Measurements from ENCODE around the gene KLF1. TPM values are rescaled to one million over a fixed set of nuclear protein-coding genes. Genes with fewer than 3 reads are reported as not detected.

Gene KLF1
- total RNA-seq (ENCODE audit: low replicate concordance): not detected in 2 replicates

DNA sequence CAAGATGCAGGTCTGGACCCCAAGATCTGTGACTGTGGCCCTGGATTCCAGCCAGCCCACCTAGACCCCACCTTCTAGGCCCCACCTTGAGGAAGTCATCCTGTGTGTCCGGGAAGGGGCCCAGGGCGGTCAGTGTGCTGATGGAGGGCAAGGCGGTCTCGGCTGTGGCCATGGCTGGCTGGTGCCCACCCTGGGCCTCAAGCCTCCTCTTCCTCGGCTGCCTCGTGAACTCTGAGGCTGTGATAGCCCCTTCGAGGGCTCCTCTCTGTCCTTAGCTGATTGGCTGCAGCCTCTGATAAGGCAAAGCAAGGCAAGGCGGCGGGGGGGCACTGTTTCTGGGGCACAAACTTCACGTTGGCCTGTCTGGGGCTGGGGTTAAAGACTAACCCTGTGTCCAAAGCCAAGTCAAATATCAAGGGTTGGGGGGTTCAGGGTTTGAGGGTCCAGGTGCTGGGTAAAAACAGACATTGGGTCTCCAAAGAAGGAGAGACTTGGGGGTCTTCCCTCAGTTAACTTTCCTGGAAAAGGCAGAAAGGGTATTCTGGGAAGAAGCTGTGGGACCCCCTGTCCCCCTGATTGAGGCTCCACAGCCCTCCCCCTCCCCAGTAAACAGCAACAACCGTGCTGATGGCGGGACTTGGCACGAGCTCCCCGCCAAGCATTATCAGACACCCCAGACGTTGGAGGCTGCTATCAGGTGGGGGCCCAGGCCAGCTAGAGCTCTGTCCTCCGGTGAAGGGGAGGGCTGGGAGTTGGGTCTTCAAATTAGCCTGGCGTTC, at the start of gene KLF1:
Gene KLF1 (minus strand): TSS at position 233 of the 779 bp plus-strand sequence. CDS start 61 bp downstream, at position 172.
- TF ChIP-seq, protein P1, sequence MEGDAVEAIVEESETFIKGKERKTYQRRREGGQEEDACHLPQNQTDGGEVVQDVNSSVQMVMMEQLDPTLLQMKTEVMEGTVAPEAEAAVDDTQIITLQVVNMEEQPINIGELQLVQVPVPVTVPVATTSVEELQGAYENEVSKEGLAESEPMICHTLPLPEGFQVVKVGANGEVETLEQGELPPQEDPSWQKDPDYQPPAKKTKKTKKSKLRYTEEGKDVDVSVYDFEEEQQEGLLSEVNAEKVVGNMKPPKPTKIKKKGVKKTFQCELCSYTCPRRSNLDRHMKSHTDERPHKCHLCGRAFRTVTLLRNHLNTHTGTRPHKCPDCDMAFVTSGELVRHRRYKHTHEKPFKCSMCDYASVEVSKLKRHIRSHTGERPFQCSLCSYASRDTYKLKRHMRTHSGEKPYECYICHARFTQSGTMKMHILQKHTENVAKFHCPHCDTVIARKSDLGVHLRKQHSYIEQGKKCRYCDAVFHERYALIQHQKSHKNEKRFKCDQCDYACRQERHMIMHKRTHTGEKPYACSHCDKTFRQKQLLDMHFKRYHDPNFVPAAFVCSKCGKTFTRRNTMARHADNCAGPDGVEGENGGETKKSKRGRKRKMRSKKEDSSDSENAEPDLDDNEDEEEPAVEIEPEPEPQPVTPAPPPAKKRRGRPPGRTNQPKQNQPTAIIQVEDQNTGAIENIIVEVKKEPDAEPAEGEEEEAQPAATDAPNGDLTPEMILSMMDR (IDR thresholded peaks at IDR 0.05; ENCODE audit: insufficient read depth, low read length): no peak
- no peak within 1 kb of the TSS for H3K4me3 ChIP-seq (ENCODE audit: low read depth, low read length)

DNA sequence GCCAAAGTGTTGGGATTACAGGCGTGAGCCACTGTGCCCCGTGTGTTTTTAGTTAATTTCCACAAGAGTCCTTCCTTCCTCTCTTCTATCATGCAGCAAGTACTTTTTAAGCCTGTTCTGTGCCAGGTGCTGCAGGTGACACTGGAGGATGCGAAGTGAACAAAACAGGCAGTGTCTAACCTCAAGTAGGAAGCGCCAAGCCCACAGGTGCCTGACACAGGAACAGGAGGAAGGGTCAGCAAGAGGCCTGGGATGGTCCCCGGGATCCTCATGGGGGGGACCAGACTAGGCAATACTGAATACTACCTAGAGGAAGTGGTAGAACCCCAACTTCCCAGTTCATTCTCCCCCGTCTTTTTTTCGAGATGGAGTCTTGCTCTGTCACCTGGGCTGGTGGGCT, 49.6 kb upstream of the KLF1 start:
- no peak for DNase-seq (ENCODE audit: low read depth)
- TF ChIP-seq, protein P1 (IDR thresholded peaks at IDR 0.05; ENCODE audit: insufficient read depth, low read length): no peak
- no peak overlapping the region for H3K4me3 ChIP-seq (ENCODE audit: low read depth, low read length)

More for the DNA sequence above, at the start of gene KLF1:
- no peak for DNase-seq (ENCODE audit: low read depth)

DNA sequence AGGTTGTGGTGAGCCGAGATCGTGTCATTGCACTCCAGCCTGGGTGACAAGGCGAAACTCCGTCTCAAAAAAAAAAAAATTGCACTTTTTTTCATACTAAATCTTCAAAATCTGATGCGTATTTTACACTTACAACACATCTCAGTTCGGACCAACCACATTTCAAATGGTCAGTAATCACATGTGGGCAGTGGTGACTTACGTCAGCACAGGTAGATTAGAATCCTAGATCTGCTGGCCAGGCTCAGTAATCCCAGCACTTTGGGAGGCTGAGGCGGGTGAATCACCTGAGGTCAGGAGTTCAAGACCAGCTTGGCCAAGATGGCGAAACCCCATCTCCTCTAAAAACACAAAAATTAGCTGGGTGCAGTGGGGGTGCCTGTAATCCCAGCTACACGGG, 48.1 kb upstream of the KLF1 start:
- no peak overlapping the region for H3K4me3 ChIP-seq (ENCODE audit: low read depth, low read length)
- TF ChIP-seq, protein P1 (IDR thresholded peaks at IDR 0.05; ENCODE audit: insufficient read depth, low read length): no peak
- no peak for DNase-seq (ENCODE audit: low read depth)

DNA sequence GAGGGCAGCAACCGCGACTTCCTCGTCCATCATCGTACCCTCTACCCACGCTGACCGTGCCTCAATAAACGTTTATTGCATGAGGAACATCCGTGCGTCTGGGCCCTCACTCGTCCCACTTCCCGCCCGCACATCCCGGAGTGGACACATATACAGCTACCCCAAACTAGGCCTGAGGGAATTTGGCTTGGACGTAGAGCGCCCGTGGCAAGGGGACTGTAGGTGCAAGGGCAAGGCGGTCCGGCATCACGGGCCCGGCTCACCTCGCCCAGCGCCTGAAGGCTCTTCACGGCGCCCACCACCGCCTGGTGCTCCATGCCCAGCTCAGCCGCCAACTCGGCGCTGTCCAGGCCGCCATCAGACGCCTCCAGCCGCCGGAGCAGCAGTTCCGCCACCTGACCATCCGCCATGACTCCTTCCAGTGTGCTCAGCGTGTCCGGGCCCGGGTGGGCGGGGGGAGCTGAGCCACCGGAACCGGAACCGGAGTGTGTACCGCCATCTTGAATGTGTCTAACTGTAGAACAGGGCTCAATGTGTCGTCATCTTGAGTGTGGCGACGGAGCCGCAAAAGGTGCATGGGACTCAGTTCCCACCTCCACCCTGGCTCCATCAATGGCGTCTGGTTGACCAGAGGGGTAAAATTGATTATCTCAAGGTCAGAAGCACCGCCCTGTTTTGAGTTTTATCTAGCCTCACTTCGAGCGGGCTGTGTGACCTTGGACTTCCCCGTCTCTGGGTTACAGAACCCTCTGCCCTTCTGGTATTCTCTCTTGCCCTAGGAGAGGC, 46.5 kb upstream of the KLF1 start, which contains the start of gene FARSA:
Gene FARSA (minus strand): TSS at position 425 of the 786 bp plus-strand sequence. CDS start 15 bp downstream, at position 410.
- peak; percentile 86 for DNase-seq (ENCODE audit: low read depth)
- TF ChIP-seq, protein P1 (IDR thresholded peaks at IDR 0.05; ENCODE audit: insufficient read depth, low read length): no peak
- H3K4me3 ChIP-seq (ENCODE audit: low read depth, low read length): peak within 1 kb of the TSS; percentile 100

DNA sequence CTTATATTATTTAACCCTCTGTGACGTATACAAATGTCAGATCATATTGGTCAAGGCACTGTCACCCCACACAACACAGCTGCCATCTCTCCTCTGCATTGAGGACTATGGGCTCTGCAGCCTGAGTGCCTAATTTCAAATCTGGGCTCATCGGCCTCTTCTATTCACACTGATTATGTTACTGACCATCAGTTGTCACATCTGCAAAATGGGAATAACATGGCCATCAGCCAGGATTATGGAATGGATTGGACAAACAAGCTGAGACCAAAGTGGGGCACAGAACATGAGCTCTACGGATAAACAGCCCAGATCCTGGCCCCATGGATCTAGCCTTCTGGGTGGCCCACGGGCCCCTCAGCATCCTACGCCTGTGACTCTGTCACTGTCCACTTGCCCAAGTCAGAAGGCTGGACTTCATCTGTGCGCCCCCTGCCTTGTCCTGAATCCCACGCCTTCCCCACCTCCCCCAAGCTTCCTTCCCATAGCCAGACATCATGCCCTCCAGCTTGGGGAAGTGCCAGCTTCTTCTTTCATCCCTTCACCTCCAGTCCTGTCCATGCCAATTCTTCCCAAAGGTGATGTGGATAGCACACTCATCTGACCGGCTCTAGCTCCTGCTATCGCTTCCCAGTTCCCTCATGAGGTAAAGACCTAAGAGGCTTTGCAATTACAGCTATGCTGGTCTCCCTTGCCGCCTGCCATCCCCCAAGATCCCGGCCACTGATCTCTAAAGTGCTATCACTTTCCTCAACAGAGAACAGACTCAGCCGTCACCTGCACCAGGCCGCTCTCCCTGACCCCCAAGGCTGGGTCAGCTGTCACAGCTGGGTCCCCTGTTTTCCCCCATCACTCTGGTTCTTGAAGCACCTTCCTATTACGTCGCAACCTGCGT, 45.6 kb upstream of the KLF1 start:
- no peak for DNase-seq (ENCODE audit: low read depth)
- TF ChIP-seq, protein P1 (IDR thresholded peaks at IDR 0.05; ENCODE audit: insufficient read depth, low read length): no peak
- peak overlapping the region; percentile 100 for H3K4me3 ChIP-seq (ENCODE audit: low read depth, low read length)

DNA sequence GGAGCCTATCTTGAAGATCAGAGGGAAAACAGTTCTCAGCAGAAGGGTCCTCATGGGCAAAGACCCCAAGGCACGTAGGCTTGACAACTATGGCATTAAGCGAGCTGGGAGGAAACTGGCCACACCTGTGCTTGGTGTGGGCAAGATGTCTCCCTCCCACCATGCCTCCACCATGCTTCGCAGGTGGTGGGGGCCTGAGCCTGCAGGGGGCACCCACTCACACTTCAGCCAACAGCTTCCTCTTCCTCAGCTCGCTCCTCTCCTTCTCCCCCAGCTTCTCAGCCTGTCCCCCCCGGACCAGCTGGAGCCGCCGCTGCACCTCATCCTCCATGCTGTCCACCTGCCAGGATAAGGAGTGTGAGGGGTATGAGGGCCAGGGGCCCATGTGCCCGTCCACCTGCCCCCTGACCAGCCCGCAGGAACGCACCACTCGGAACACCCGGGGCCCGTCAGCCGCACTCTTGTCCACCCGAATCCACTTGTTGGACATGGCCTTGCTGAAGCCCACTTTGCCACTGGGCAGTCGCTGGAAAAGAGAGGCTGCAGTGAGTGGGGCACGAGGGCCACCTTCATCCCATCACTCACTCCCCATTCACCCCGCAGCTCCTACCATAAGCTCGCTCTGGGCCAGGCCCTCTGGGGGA, 43.1 kb upstream of the KLF1 start:
- DNase-seq (ENCODE audit: low read depth): no peak
- H3K4me3 ChIP-seq (ENCODE audit: low read depth, low read length): no peak overlapping the region
- TF ChIP-seq, protein P1 (IDR thresholded peaks at IDR 0.05; ENCODE audit: insufficient read depth, low read length): no peak

Data from fibroblast of the aortic adventitia (primary cell).